Kidney epithelial cell (primary cell): ENCODE measurements around the gene TLCD5. TPM values are rescaled to one million over a fixed set of nuclear protein-coding genes. Genes with fewer than 3 reads are reported as not detected.

Source experiments
- DNase-seq: peaks from one replicate; pipeline ENCODE4 v3.0.0-alpha.2; 2010; ENCODE audit warnings: low read depth
- H3K27me3 ChIP-seq: 2 replicates; pipeline ENCODE4 v1.6.0; 2011; ENCODE audit warnings: low read length; ENCODE audit not compliant: control insufficient read depth, insufficient read depth
- H3K36me3 ChIP-seq: 2 replicates; pipeline ENCODE4 v1.5.1; 2011; ENCODE audit warnings: low read length; ENCODE audit not compliant: control insufficient read depth, insufficient read depth
- H3K4me3 ChIP-seq: 2 replicates; pipeline ENCODE4 v1.5.1; 2011; ENCODE audit warnings: low read depth, mild to moderate bottlenecking, control low read depth, low read length
- CTCF ChIP-seq: IDR thresholded peaks from 2 replicates; pipeline ENCODE4 v1.5.1; 2011; ENCODE audit warnings: mild to moderate bottlenecking, moderate library complexity, low read length, control low read depth, inconsistent platforms; ENCODE audit not compliant: insufficient read depth, poor library complexity, severe bottlenecking
- total RNA-seq: library from RNA; depleted of rRNA; stranded (reverse); fragments of >200 nt; gene quantifications from 2 replicates; pipeline ENCODE4 v1.2.3, GENCODE V29; 2015

TLCD5 gene
- total RNA-seq, result 8.6 and 9.3 TPM in 2 replicates

GRCh38 chr11:120324932-120325810, at the start of gene TLCD5:
Gene TLCD5, plus strand, starts transcription at chr11:120325299. Its CDS starts 2,143 bp downstream, at chr11:120327442.
- Histone ChIP-seq H3K4me3 (peak within 1 kb of the TSS; percentile 75), H3K27me3 (no peaks in the 10 kb centered on the region), H3K36me3 (no peaks in the 10 kb centered on the region)
- TF ChIP-seq CTCF, result peak; percentile 13
- DNase-seq, result no peak

GRCh38 chr11:120279502-120279901, 45.6 kb upstream of the TLCD5 start:
- no peak overlapping the region for H3K4me3 ChIP-seq
- H3K36me3 ChIP-seq, result no peaks in the 10 kb centered on the region
- peaks cover 3% of the 10 kb centered on the region for H3K27me3 ChIP-seq
- no peak for DNase-seq
- no peak for TF ChIP-seq CTCF

DNA sequence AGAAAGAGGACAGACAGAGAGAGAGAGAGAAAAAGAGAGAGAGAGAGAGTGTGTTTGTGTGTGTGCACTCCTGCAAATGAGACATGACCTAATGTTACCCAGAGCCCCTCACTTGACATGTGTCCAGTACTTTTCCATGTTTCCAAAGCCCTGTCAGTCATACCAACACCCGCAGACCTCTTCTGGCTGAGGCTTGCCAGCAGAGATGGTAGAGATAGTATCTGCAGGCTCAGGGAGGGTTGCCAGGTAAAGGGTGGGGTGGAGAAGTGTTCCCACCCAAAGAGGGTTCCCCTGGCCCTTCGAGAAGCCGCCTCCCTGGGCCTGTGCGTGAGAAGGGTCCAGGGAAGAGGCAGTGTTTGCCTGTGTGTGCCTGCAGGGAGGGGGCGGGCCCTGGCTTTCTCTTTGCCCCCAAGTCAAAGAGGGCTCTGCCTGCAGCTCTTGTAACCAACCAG, 44.5 kb upstream of the TLCD5 start:
- DNase-seq, result no peak
- no peak for TF ChIP-seq CTCF
- Histone ChIP-seq H3K27me3 (peaks cover 3% of the 10 kb centered on the region), H3K4me3 (no peak overlapping the region), H3K36me3 (no peaks in the 10 kb centered on the region)

DNA sequence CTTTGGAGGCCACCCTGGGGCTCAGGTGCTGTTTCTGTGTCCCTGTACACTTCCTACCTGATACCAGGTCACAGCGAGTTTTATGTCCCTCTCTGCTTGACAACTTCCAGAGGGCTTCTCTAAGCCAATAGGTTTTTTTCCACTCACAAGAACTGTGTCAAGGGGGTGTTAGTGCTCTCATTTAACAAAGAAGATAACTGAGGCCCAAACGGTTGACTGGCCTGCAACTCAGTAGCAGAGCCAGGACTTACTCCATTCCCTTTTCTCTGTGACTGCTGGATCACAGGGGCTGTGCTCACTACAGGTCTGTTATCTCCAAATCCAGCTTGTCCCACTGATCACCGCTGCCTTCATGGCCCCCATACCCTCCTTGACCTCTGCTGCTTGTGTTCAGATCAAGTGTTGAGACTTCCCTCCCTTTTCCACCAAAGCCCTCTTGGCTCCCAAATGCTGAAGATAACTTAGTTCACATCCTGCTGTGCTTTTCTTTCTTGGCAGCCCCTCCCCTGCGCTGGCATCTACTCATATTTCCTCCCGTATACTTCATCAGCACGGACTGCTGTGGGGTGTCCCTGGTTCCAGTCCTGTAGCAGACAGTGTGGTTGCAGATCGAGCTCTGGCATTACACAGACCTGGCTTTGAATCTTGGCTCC, 43.8 kb upstream of the TLCD5 start:
- Histone ChIP-seq H3K4me3 (no peak overlapping the region), H3K36me3 (no peaks in the 10 kb centered on the region), H3K27me3 (peaks cover 3% of the 10 kb centered on the region)
- DNase-seq, result no peak
- TF ChIP-seq CTCF, result no peak

GRCh38 chr11:120283124-120283523, 42.0 kb upstream of the TLCD5 start:
- TF ChIP-seq CTCF, result no peak
- no peak overlapping the region for H3K4me3 ChIP-seq
- no peaks in the 10 kb centered on the region for H3K36me3 ChIP-seq
- no peak for DNase-seq
- H3K27me3 ChIP-seq, result peaks cover 3% of the 10 kb centered on the region
